CD4-positive, alpha-beta T cell (primary cell): Measurements from ENCODE around the gene HLCS. TPM values are rescaled to one million over a fixed set of nuclear protein-coding genes. Genes with fewer than 3 reads are reported as not detected.

ENCODE experiments used
- ATAC-seq: fragments of 200-7000 bp; cut with Tn5 transposase; one replicate; pipeline ENCODE4 v1.10.0; 2022; ENCODE audit warnings: mild to moderate bottlenecking; ENCODE audit not compliant: poor library complexity
- CTCF ChIA-PET: fragments of 350-600 bp; sonication (Branson Sonifier 250); formaldehyde crosslinking; loops from one replicate; lab custom pipeline; 2021; ENCODE audit warnings: antibody characterized with exemption, inconsistent platforms; lab: Charles Lee
- POLR2A ChIA-PET: fragments of 350-600 bp; sonication (Branson Sonifier 250); formaldehyde crosslinking; loops from one replicate; lab custom pipeline; 2021; ENCODE audit warnings: antibody characterized with exemption, inconsistent platforms; lab: Charles Lee
- DNase-seq, 14 experiments: peaks; one replicate each; pipeline ENCODE4 v3.0.0-alpha.2; 2013 to 2020; ENCODE audit warnings: mixed read lengths in 2 of 14
- H3K27ac ChIP-seq, 2 donors: one replicate each; pipeline versions ENCODE4 v1.5.1 to v1.7.0; 2013; ENCODE audit warnings: low read length in 2 of 2, low read depth in 1 of 2, mild to moderate bottlenecking in 1 of 2
- H3K27me3 ChIP-seq, 2 experiments: 1 replicate in 1 of 2; 2 replicates in 1 of 2; pipeline versions ENCODE4 v1.6.1 to v1.7.0; 2013; ENCODE audit warnings: low read length in 2 of 2, control low read depth in 1 of 2, mild to moderate bottlenecking in 1 of 2, moderate library complexity in 1 of 2; ENCODE audit not compliant: insufficient read depth in 2 of 2, control insufficient read depth in 1 of 2
- H3K36me3 ChIP-seq: one replicate; pipeline ENCODE4 v1.6.1; 2013; ENCODE audit warnings: low read length, control low read depth; ENCODE audit not compliant: insufficient read depth
- H3K4me1 ChIP-seq: one replicate; pipeline ENCODE4 v1.6.1; 2013; ENCODE audit warnings: low read length, control low read depth; ENCODE audit not compliant: insufficient read depth
- H3K4me3 ChIP-seq: one replicate; pipeline ENCODE4 v1.5.1; 2013; ENCODE audit warnings: mild to moderate bottlenecking, low read length, moderate library complexity
- H3K9me3 ChIP-seq, 2 experiments: 1 replicate in 1 of 2; 2 replicates in 1 of 2; pipeline versions ENCODE4 v1.6.1 to v1.7.0; 2013; ENCODE audit warnings: low read length in 2 of 2, mild to moderate bottlenecking in 2 of 2, control low read depth in 1 of 2, moderate library complexity in 1 of 2; ENCODE audit not compliant: control insufficient read depth in 1 of 2, insufficient read depth in 1 of 2
- H3K27ac Mint-ChIP-seq: one replicate; pipeline ENCODE4 v1.8.0; 2020; ENCODE audit warnings: mixed read lengths
- H3K27me3 Mint-ChIP-seq: one replicate; pipeline ENCODE4 v1.8.0; 2021; ENCODE audit warnings: mixed read lengths
- H3K36me3 Mint-ChIP-seq: one replicate; pipeline ENCODE4 v1.8.0; 2021; ENCODE audit warnings: low read depth, mixed read lengths
- H3K4me1 Mint-ChIP-seq: one replicate; pipeline ENCODE4 v1.8.0; 2021; ENCODE audit warnings: low read depth, mixed read lengths
- H3K4me3 Mint-ChIP-seq: one replicate; pipeline ENCODE4 v1.8.0; 2020; ENCODE audit warnings: mild to moderate bottlenecking, mixed read lengths
- H3K9me3 Mint-ChIP-seq: one replicate; pipeline ENCODE4 v1.8.0; 2020; ENCODE audit warnings: mixed read lengths
- CTCF ChIP-seq: fragments of 200-600 bp; IDR thresholded peaks from one replicate; pipeline ENCODE4 v1.8.0; 2022; ENCODE audit warnings: antibody characterized with exemption, mild to moderate bottlenecking
- intact Hi-C, 2 experiments: fragments of 100-400 bp; cut with DNase I in 1 of 2; cut with micrococcal nuclease in 1 of 2; formaldehyde crosslinking; loops; one replicate each; pipeline versions ENCODE4 v1.15.1 to v1.9.0; 2023 to 2025; cut with DNase I, micrococcal nuclease
- total RNA-seq, 174 experiments: library from RNA in 2 of 174; stranded (reverse) in 2 of 174; gene quantifications; one replicate each; pipeline ENCODE4 v1.2.3 and lab custom pipeline; 2021 to 2026

Gene HLCS
- total RNA-seq, 2 experiments from 2014 or later: 8.1 to 10.0 TPM

DNA sequence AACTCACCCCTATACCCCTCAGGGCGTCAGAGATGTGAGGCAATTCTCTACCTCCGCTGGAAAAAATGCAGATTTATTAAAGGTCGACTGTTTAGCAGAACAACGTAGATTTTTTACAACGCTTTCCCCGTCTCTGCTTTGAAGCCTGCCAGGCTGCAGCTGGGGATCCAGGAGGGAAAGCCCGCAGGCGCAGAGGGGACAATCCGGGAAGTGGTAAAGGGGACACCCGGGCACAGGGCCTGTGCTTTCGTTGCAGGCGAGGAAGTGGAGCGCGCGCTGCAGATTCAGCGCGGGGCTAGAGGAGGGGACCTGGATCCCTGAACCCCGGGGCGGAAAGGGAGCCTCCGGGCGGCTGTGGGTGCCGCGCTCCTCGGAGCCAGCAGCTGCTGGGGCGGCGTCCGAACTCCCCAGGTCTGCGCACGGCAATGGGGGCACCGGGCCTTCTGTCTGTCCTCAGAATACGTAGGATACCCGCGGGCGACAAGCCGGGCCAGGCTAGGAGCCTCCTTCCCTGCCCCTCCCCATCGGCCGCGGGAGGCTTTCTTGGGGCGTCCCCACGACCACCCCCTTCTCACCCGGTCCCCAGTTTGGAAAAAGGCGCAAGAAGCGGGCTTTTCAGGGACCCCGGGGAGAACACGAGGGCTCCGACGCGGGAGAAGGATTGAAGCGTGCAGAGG, 262.1 kb downstream of the HLCS start:
- ChIA-PET CTCF (no interaction called here), POLR2A (no interaction called here)
- peaks cover 62% of the 10 kb centered on the region for H3K4me1 ChIP-seq
- H3K27ac Mint-ChIP-seq: no peak overlapping the region
- H3K27me3 Mint-ChIP-seq: peaks cover 80% of the 10 kb centered on the region
- no peaks in the 10 kb centered on the region for H3K9me3 Mint-ChIP-seq
- no peak for DNase-seq
- intact Hi-C loops: no loop called here
- no peaks in the 10 kb centered on the region for H3K36me3 ChIP-seq
- H3K9me3 ChIP-seq: peaks cover 0 to 40% of the 10 kb centered on the region in 2 experiments
- H3K27me3 ChIP-seq: peaks cover 86 to 99% of the 10 kb centered on the region in 2 experiments
- peaks cover 56% of the 10 kb centered on the region for H3K4me1 Mint-ChIP-seq
- TF ChIP-seq CTCF: no peak
- H3K4me3 Mint-ChIP-seq: peak overlapping the region; percentile 25
- H3K4me3 ChIP-seq: no peak overlapping the region
- ATAC-seq: no peak
- no peak overlapping the region for H3K27ac ChIP-seq
- no peaks in the 10 kb centered on the region for H3K36me3 Mint-ChIP-seq

DNA sequence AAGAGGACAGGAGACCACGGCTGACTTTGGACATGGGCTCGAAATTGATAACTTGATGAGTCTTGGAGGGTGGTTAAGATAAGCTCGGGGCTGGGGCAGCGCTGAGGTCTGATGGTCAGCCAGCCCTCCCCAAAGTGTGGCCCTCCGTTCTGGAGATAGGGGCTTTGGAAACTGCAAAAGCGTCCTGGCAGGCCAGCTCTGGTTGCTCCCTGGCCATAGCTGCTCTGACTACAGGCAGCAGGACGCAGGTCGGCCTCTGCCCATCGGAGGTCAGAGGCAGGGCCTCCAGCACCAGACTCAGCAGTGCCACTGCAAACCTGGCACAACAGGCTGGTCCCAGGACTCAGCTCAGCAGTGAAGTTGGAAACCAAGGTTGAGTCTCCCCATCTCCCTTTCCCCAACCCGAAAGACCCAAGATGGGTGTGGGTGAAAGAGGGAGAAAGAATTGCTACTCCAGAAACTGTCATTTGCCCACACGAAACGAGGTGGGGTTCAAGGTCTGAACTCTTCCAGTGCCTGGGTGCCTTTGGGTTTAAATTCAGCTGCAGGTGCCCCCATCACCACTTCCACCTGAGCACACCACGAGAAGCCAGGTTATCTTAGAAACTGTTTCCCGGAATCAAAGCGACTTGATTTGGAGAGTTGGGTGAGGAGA, 262.7 kb downstream of the HLCS start:
- Mint-ChIP-seq H3K36me3 (no peaks in the 10 kb centered on the region), H3K27me3 (peaks cover 78% of the 10 kb centered on the region), H3K4me3 (no peak overlapping the region), H3K27ac (no peak overlapping the region), H3K4me1 (peaks cover 54% of the 10 kb centered on the region), H3K9me3 (no peaks in the 10 kb centered on the region)
- peaks cover 56% of the 10 kb centered on the region for H3K4me1 ChIP-seq
- TF ChIP-seq CTCF: no peak
- intact Hi-C loops: no loop called here
- POLR2A ChIA-PET: no interaction called here
- no peak for DNase-seq
- no peak for ATAC-seq
- CTCF ChIA-PET: no interaction called here
- no peaks in the 10 kb centered on the region for H3K36me3 ChIP-seq
- H3K27me3 ChIP-seq: peaks cover 83 to 92% of the 10 kb centered on the region in 2 experiments
- no peak overlapping the region for H3K27ac ChIP-seq
- peaks cover 0 to 36% of the 10 kb centered on the region in 2 experiments for H3K9me3 ChIP-seq
- H3K4me3 ChIP-seq: no peak overlapping the region

- Mint-ChIP-seq H3K27me3 (peaks cover 72% of the 10 kb centered on the region), H3K27ac (no peak overlapping the region), H3K9me3 (no peaks in the 10 kb centered on the region), H3K4me3 (peak overlapping the region; percentile 20), H3K4me1 (peaks cover 49% of the 10 kb centered on the region), H3K36me3 (no peaks in the 10 kb centered on the region)
- no peak for TF ChIP-seq CTCF
- H3K27me3 ChIP-seq: peaks cover 78 to 92% of the 10 kb centered on the region in 2 experiments
- intact Hi-C loops: no loop called here
- H3K4me3 ChIP-seq: no peak overlapping the region
- ATAC-seq (no peak), DNase-seq (no peak)
- POLR2A ChIA-PET: no interaction called here
- peaks cover 55% of the 10 kb centered on the region for H3K4me1 ChIP-seq
- H3K36me3 ChIP-seq: no peaks in the 10 kb centered on the region
- CTCF ChIA-PET: no interaction called here
- no peak overlapping the region for H3K27ac ChIP-seq
- peaks cover 0 to 36% of the 10 kb centered on the region in 2 experiments for H3K9me3 ChIP-seq
Observed at GRCh38 chr21:36703123-36703522, 263.3 kb downstream of the HLCS start.
